Measurements from ENCODE around the gene MOV10L1. TPM values are rescaled to one million over a fixed set of nuclear protein-coding genes. Genes with fewer than 3 reads are reported as not detected.

MOV10L1 gene
- total RNA-seq, 1 experiment from 2014 or later: 0.07 TPM

DNA sequence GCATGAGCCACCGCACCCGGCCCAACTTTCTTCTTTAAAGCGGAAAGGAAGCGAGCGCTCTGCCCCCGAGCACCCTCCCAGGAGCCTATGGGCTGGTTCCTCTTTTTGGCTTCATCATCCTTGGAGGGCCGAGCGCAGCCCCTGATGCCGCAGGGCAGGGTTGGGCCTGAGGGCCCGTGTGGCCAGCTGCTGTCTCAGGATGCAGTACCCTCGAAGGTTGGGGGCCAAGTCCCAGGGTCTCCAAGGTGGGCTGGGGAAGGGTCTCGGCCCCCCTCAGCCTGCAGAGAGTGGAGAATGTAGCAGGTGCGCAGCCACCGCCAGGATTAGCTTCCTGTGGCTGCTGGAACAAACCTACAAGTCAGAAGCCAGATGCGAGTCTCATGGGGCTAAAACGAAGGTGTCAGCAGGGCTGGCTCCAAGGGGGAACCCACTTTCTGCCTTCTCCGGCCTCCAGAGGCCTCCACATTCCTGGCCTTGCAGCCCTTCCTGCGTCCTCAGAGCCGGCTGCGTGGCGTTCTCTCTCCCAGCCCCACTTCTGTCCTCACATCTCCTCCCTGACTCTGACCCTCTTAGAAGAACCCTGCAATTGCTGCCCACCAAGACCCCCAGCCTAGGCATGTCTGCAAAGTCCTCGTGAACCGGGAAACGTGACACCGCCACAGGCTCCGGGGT lies 83.6 kb downstream of the MOV10L1 start:
- DNase-seq (ENCODE audit: extremely low read depth, low read depth): no peak

DNA sequence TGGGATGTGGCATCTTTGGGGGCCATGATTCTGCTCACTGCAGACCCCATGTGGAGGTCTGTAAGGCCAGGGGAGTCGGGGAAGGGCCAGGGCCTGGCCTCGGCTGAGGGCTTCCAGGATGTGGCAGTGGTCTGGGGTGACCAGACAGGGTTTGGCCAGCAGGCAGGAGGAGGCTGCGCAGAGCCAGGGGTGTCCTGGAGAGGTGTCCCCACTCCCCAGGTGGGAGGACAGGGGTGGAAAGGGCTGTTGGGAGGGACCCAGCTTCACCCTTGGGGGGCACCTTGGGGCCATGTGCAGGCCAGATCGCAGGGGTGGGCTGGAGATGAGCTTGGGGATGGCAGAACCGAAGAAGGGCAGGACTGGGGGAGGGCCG lies 84.2 kb downstream of the MOV10L1 start:
- DNase-seq (ENCODE audit: extremely low read depth, low read depth): no peak

DNA sequence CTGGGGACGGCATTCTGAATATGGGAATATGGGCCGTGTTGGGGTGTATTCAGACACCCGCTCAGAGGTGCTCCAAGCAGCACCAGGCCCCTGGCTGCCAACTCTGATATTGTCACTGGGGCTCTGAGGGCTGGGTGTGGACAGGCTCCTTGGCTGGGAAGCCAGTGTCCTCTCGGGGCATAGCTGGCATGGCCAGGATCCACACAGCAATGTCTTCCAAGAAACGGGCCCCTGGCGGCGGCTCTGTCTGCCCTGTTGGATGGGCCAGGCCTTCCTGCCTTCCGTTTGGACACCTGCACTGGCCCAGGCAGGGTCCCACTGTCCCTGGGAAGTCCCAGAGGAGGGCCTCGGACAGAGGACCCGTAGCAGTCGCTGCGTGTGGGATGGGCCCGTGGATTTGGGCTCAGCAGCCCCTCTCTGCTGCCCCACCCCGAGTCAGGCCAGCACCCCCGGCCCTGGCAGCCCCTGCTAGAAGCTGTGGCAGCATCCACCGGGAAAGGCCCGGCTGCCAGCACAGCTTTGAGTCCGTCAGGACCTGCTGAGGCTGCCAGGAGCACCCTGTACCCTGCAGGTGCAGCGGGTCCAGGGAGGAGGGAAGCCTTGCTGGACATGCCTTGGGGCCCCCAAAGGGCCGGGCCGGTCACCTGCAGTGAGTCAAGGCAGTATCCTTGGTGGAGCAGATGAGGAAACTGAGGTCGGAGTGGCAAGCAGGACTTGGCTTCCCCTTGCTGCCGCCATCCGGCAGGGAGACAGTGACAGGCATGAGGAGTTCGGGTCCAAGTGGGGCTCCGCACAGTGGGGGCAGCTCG lies 84.8 kb downstream of the MOV10L1 start:
- DNase-seq (ENCODE audit: extremely low read depth, low read depth): no peak

DNA sequence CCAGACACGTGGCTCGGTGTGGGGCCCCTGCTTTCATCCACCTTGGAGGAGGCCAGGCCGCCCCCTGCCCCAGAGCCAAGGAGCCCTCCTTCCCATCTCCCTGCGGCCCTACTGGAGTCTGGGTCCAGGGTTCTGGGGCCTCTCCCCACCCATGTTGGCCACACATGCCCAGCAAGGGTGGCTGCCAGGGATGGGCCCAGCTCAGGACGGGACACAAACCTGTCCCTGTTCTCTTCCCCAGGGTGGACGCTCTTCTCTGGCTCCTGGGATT lies 85.3 kb downstream of the MOV10L1 start:
- DNase-seq (ENCODE audit: extremely low read depth, low read depth): no peak

DNA sequence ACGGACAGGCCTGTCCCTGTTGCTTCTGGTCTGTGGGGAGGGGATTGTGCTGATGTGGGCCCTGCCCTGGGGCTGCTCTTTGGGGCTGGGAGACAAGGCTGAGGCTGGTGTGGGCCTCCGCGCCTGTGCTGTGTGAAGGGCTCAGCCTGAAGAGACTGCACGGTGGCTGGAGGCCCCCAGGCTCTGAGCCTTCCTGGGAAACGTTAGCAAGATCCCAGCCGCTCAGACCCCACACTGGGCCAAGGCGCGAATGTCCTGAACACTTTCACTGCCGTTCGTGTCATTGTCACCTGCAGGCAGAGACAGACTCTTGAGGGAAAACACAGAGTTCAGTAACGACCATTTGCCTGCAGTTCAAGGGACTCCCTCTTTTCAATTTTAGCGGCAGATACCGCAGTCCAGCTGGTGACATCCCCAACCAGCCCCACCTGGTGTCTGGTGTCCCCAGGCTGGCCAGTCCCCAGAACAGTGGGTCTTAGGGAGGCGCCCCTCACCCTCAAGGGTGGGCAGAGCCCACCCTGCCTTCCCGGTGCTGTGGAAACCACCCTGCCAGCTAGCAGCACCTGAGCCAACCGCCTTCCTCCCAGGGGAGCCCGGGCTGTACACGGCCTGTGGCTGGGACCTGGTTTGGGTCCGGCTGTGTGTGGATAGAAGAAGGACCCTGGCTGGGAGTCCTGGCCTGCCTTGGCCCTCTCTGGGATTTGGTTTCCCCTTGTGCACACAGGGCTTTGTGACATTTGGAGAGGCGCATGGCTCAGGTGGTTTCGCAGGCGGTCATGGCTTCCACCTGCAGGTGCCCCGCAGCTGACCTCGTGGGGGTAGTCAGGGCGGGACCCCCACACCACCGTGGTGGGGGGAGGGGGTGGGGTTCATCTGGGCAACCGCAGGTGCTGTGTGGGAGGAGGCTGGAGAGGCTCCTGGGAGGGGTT lies 86.4 kb downstream of the MOV10L1 start:
- DNase-seq (ENCODE audit: extremely low read depth, low read depth): no peak

DNA sequence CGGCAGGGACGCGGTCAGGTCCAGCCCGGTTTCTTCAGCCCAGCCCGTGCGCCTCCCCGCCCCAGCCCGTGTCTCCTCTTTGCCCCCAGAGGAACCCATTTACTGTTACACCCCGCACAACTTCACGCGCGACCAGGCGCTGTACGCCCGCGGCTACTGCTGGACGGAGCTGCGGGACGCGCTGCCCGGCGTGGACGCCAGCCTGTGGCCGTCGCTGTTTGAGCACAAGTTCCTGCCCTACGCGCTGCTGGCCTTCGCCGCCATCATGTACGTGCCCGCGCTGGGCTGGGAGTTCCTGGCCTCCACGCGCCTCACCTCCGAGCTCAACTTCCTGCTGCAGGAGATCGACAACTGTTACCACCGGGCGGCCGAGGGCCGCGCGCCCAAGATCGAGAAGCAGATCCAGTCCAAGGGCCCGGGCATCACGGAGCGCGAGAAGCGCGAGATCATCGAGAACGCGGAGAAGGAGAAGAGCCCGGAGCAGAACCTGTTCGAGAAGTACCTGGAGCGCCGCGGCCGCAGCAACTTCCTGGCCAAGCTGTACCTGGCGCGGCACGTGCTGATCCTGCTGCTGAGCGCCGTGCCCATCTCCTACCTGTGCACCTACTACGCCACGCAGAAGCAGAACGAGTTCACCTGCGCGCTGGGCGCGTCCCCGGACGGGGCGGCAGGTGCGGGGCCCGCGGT lies 87.2 kb downstream of the MOV10L1 start:
- no peak for DNase-seq (ENCODE audit: extremely low read depth, low read depth)

DNA sequence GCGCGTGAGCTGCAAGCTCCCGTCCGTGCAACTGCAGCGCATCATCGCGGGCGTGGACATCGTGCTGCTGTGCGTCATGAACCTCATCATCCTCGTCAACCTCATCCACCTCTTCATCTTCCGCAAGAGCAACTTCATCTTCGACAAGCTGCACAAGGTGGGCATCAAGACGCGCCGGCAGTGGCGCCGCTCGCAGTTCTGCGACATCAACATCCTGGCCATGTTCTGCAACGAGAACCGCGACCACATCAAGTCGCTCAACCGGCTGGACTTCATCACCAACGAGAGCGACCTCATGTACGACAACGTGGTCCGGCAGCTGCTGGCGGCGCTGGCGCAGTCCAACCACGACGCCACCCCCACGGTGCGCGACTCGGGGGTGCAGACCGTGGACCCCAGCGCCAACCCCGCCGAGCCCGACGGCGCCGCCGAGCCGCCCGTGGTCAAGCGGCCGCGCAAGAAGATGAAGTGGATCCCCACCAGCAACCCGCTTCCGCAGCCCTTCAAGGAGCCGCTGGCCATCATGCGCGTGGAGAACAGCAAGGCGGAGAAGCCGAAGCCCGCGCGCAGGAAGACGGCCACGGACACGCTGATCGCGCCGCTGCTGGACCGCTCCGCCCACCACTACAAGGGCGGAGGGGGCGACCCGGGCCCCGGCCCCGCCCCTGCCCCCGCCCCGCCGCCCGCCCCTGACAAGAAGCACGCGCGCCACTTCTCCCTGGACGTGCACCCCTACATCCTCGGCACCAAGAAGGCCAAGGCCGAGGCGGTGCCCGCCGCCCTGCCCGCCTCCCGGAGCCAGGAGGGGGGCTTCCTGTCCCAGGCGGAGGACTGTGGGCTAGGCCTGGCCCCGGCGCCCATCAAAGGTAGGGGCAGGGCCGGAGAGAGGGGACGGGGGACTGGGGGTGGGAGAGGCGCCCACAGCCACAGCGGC lies 88.0 kb downstream of the MOV10L1 start:
- no peak for DNase-seq (ENCODE audit: extremely low read depth, low read depth)

DNA sequence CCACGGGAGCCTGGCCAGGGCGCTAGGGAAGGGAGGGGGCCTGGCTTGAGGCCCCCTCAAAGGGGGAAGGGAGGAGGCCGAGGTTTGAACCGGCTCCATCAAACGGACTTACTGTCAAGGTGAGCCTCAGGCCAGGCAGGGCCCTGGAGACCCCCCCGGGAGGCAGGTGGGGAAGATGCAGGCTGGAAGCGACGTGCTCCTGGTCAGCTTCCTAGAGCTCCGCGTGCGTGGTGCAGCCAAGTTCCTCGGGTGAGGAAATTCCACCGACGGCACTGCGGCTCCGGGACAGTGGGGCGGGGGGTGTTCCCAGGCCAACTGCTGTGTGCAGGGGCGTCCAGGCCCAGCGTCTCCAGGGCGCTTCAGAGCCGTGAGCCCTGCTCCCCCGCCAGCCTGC lies 88.7 kb downstream of the MOV10L1 start:
- no peak for DNase-seq (ENCODE audit: extremely low read depth, low read depth)

DNA sequence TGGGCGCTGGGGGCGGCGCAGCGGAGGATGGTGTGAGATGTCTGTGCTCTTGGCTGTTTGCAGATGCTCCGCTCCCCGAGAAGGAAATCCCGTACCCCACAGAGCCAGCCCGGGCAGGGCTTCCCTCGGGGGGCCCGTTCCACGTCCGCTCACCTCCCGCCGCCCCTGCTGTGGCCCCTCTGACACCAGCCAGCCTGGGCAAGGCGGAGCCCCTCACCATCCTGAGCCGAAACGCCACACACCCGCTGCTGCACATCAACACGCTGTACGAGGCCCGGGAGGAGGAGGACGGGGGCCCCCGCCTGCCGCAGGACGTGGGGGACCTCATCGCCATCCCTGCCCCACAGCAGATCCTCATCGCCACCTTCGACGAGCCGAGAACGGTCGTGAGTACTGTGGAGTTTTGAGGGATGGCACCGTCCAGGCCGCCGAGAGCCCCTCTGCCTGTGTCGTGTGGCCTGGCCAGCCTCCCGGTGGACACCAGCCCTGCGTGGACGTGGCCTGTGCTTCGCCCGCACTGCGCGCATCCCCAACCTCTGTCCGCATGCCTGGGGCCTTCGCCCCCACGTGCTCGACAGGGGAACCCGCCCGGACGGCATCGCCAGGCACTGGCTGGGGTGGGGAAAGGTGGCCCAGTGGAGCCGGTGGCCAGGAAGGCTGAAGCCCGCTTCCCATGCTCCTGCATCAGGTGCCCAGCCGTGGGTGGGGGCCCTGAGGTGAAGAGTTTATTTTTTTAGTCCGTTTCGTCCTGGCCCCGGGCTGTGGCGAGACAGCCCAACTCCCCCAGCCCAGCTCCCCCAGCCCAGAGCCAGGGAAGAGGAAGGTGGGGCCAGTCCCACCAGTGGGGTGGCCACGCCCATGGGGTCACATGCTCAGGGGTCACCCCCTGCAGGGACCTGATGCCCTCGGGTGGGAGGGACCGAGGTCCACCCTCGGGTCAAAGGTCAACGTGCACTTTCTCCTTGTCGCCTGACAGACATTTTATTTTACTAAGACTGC lies 89.4 kb downstream of the MOV10L1 start:
- DNase-seq (ENCODE audit: extremely low read depth, low read depth): no peak

DNA sequence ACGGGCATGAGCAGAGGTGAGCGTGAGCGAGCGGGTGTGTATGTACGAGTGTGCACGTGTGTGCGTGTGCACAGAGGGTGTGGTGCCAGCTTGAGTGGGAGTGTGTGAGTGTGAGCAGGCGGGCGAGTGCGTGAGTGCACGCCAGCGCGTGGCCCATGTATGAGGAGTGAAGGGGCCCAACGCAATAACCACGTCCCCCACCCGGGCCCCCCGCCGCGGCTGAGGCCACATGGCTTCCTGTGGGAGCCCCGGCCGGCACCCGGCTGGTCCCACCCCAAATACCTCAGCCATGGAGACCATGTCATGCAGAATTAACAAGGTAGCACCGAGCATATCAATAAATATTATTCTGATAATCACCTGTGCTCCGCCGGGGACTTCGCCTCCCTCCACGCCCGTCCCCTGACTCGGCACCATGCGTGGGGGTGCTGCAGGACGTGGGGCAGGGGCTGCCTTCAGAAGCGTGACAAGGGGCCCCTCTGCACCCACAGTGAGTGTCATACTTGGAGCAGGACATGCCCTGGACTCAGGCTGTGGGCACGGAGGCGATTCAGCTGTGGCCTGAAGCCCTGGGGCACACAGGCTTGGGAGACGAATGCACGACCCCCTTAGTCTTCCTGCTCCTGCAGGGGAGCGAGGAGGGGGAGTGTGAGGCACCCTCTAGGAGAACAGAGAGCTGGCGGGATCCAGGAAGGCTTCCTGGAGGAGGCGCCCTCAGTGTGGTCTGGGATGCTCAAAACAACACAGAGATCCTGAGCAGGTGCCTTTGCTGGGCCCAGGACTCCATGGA lies 90.3 kb downstream of the MOV10L1 start:
- no peak for DNase-seq (ENCODE audit: extremely low read depth, low read depth)

DNA sequence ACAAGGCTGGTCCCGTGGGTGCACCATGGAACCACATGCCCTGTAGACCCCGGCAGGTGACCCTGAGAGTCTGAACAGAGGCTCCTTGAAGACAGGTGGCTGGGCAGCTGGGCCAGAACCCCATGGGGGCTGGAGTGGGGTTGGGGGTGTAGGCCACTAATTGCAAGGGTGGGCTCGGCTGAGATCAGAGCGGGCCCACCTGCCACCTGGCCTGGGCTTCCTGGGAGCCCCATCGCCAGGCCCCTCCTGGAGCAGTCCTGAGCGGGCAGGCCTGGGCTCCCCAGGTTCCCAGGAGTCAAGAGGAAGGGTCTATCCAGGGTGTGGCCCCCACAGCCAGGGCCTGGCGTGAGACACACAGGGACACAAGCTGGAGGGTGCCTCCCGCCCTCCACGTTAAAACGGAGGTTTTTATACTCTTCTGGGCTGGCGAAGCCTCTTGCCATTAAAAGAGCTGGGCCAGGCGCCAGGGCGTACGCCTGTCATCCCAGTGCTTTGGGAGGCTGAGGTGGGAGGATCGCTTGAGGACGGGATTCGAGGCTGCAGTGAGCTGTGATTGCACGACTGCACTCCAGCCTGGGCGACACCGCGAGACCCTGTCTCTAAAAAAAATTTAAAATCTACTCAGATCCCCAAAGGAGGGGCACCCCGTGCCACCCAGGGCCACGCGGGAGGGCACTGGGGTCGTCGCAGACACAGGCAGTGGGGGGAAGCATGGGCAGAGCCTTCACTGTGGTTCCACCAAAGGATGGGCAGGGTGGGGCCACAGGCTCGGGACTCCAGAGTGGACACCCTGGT lies 91.1 kb downstream of the MOV10L1 start:
- DNase-seq (ENCODE audit: extremely low read depth, low read depth): no peak

DNA sequence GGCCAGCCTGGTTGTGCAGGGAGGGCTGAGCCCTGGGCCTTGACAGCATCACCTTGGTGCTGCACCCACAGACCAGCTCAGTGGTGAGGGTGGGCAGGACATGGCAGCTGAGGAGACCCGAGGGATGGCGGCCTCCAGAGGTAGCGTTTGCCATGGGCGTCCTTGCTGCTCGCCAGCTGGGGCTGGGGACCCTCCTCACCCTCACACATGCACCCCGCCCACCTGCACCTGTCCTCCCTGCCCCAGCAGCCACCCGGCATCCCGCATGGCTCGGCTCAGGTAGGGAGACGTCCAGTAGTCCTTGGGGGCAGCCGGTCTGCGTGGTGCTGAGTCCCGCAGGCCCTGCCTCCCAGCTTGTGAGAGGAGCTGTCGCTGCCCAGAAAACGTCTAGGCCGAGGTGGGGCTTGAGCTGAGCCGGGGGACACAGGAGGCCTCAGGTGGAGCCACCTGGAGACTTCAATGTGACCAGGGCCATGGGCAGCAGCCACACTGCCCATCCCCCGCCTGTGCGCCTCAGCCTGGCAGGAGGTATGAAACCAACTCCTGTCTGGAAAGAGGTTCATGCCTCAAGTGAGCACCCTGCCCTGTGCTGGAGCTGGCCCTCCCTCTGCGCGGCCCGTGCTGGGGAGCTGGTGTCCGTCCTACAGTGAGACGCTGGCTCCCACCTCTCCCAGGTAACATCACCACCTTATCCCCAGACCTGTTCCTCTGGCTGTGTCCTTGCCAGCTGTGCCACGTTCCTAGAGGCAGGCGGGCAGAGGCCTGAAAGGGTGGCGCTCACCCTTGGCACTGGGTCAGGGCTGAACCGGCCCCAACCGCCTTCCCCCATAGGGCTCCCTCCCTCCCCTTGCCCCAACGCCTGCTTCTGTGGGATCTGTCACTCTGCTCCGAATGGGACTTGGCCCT lies 92.6 kb downstream of the MOV10L1 start:
- DNase-seq (ENCODE audit: extremely low read depth, low read depth): no peak

DNA sequence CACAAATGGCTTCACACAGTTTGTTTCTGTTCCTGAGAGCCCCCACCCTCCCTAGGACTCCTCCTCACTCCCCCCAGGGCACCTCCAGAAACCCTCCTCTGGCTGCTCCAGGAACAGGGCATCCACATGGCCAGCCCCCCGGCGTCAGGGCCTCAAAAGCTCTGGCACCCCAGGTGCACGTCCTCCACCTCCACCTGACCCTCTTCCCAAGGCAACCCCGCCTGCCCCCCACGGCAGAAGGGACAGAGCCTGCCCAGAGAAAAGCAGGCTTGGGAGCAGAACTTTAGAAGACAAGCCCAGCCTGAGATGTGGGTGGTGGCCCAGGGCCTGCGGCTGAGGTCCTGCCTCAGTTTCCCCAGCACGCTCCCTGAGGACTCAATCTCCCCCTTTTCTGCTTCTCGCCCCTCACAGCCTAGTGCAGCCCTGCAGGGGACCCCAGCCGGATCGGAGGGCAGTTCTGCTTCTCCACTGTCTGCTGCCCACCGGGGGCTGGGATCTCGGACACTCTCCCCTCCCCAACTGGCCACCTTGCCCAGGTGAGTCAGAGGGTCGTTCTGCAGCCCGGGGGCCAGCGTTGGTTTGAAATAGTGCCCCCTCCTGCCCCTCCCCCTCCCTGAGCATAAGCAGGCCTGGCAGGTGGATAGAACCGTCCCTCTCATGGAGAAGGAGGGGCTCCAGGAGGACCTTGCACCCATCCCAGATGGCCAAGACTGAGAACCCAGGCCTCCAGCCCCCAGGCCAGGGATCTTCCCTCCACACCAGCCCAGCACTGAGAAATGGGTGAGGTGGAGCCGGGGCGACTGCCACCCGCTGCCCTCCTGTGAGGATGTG lies 93.5 kb downstream of the MOV10L1 start:
- DNase-seq (ENCODE audit: extremely low read depth, low read depth): no peak

DNA sequence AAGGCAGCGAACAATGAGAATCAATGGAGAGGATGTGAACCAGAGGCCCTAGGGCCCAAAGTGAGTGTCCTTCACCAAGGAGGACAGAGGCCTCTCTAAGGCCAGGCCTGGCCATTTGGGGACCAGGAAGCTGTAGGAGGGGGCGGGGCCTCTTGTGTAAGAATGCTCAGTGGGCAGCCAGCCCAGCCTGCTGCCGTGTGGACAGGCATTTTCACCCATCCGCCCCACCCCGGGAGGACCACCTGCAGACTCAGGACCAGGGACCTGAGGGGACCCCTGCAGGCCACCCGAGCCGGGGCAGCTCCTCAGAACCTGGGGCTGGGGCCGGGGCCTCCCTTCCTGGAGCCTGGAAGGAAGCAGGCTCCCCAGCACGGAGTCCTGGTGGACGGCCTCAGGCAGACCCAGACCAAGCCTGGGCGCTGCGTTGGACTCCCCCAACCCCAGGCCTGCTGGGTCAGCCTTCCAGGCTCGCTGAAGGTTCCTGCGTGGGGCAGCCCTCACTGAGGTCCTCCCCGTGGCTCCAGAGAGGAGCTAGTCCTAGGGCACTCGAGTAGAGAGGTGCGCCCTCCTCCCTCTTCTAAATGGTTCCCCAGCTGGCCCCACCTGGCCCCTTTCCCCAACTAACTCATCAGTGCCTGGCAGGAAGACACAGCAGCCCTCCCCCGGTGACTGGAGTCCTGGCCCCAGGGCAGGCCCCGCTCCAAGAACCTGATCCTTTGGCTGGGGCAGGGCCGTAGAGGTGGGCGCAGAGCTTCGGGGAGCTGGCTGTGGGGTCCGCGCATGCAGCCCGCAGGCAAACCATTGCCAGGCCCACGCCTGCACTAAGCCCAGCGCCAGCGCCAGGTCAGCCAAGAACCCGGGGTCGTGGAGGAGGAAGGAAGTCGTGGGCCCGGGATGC lies 94.4 kb downstream of the MOV10L1 start:
- DNase-seq (ENCODE audit: extremely low read depth, low read depth): no peak

Measured in NCI-H460 (cell line).